Measurements from ENCODE around the gene NFE2. TPM values are rescaled to one million over a fixed set of nuclear protein-coding genes. Genes with fewer than 3 reads are reported as not detected.

Gene NFE2
- total RNA-seq, 6 donors from 2014 or later, result 2.7 to 16.8 (median 9.3) TPM

- peaks cover 42 to 60% (median 48%) of the 10 kb centered on the region in 4 donors for H3K4me1 ChIP-seq
- WGBS, 2 donors, result 5 to 8% methylated on average over 10 to 12 of the region's 12 CpGs
- TF ChIP-seq POLR2AphosphoS5 (IDR thresholded peaks at IDR 0.05) (peak; percentile 77 to 86), POLR2A (IDR thresholded peaks at IDR 0.05) (no peak), CTCF (IDR thresholded peaks at IDR 0.05) (no peak), EP300 (IDR thresholded peaks at IDR 0.05) (peak in 1 of 4 donors; percentile 80)
- H3K36me3 ChIP-seq, result no peaks in the 10 kb centered on the region
- no peaks in the 10 kb centered on the region for H3K27me3 ChIP-seq
- DNase-seq (peak; percentile 85 to 98), ATAC-seq (ENCODE audit: low FRiP score in 2 of 2) (peak; percentile 68 to 88)
- H3K4me3 ChIP-seq, result peak overlapping the region in 2 of 4 donors; percentile 16 to 23
- no peaks in the 10 kb centered on the region for H3K9me3 ChIP-seq
- peak overlapping the region; percentile 67 to 84 (median 74) for H3K27ac ChIP-seq
Observed at GRCh38 chr12:54304187-54304810, 3.5 kb upstream of the NFE2 start.

DNA sequence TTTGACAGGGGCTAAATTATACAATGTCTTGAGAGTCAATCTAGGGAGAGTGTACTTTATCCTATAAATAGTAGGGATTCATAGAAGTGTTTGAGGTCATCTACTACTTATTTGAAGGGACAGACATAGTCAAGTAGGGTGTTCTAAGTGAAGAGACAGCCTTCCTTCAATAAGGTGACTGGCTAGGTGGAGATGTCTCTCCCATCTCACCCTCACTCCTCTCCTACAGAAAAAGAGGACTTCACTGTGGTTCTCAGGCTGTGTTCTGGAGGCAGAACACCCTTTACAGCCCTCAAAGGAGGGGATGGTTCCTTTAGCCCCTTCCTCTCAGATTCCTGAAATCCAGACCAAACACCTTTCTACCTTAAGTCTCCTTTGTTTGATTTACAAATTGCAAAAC is 2.8 kb upstream of the NFE2 start:
- Histone ChIP-seq H3K27ac (peak overlapping the region; percentile 67 to 84 (median 74)), H3K4me1 (peaks cover 42 to 60% (median 48%) of the 10 kb centered on the region in 4 donors), H3K36me3 (no peaks in the 10 kb centered on the region), H3K4me3 (no peak overlapping the region), H3K9me3 (no peaks in the 10 kb centered on the region), H3K27me3 (no peaks in the 10 kb centered on the region)
- DNase-seq (no peak), ATAC-seq (ENCODE audit: low FRiP score in 2 of 2) (no peak)
- no peak for TF ChIP-seq POLR2A (IDR thresholded peaks at IDR 0.05)
- TF ChIP-seq POLR2AphosphoS5 (IDR thresholded peaks at IDR 0.05), result no peak
- TF ChIP-seq CTCF (IDR thresholded peaks at IDR 0.05), result no peak
- TF ChIP-seq EP300 (IDR thresholded peaks at IDR 0.05), result no peak

- TF ChIP-seq CTCF (IDR thresholded peaks at IDR 0.05) (no peak), POLR2A (IDR thresholded peaks at IDR 0.05) (no peak), POLR2AphosphoS5 (IDR thresholded peaks at IDR 0.05) (no peak), EP300 (IDR thresholded peaks at IDR 0.05) (no peak)
- no peak for ATAC-seq (ENCODE audit: low FRiP score in 2 of 2)
- DNase-seq, result no peak
- no peaks in the 10 kb centered on the region for H3K27me3 ChIP-seq
- H3K4me1 ChIP-seq, result peaks cover 30 to 50% (median 32%) of the 10 kb centered on the region in 4 donors
- H3K4me3 ChIP-seq, result peak overlapping the region in 3 of 4 donors; percentile 32 to 46 (median 44)
- H3K27ac ChIP-seq, result peak overlapping the region; percentile 37 to 86 (median 77)
- 79 to 100% methylated on average over 1 of the region's 1 CpG for WGBS, 2 donors
- H3K9me3 ChIP-seq, result no peaks in the 10 kb centered on the region
- H3K36me3 ChIP-seq, result no peaks in the 10 kb centered on the region
Observed at GRCh38 chr12:54301428-54302048, 723 bp upstream of the NFE2 start.

DNA sequence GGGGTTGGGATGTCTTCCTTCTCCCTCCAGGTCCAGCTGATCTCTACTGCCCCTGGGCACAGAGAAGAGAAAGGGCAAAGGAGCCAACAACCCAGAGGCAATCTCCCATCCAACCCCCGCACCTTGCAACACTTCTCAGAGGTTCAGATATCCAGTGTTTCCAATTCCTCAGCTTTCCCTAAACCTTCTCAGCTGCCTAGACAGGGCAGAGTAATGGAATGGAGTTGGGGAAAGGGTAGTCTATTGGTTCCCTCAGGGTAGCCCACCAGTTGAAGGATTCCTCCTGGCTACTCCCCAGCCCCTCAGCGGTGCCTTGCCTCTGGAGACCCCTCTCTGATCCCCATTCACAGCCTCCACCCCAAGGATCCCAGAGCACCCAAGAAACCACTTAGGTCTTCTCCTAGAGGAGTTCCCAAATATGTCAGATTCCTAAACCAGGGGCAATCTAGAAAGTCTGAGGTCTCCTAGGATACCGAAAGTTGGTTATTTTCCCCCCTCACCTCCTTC is 537 bp downstream of the NFE2 start:
- DNase-seq, result no peak
- Histone ChIP-seq H3K4me1 (peaks cover 24 to 40% (median 30%) of the 10 kb centered on the region in 4 donors), H3K27me3 (no peaks in the 10 kb centered on the region), H3K4me3 (peak overlapping the region in 3 of 4 donors; percentile 32 to 46 (median 44)), H3K9me3 (no peaks in the 10 kb centered on the region), H3K27ac (peak overlapping the region; percentile 37 to 86 (median 77)), H3K36me3 (no peaks in the 10 kb centered on the region)
- WGBS, 2 donors, result 15 to 33% methylated on average over 2 to 3 of the region's 3 CpGs
- peak in 1 of 2 donors; percentile 14 for ATAC-seq (ENCODE audit: low FRiP score in 2 of 2)
- TF ChIP-seq POLR2A (IDR thresholded peaks at IDR 0.05) (no peak), POLR2AphosphoS5 (IDR thresholded peaks at IDR 0.05) (no peak), EP300 (IDR thresholded peaks at IDR 0.05) (no peak), CTCF (IDR thresholded peaks at IDR 0.05) (no peak)
